Calu3 (cell line): Measurements from ENCODE around the gene PARD3. TPM values are rescaled to one million over a fixed set of nuclear protein-coding genes. Genes with fewer than 3 reads are reported as not detected.

Experiments used
- BruUV-seq: library from RNA; stranded (reverse); fragments of 400-500 nt; replicated peaks from 2 replicates; lab custom pipeline; 2021; lab: Mats Ljungman, UMichigan
- CTCF ChIA-PET: fragments of 300-600 bp; sonication (Branson Sonifier 250); formaldehyde crosslinking; loops from one replicate; lab custom pipeline; 2022; ENCODE audit warnings: antibody characterized with exemption; lab: Charles Lee
- DNase-seq: peaks from one replicate; pipeline ENCODE4 v3.0.0; 2022
- H3K27ac Mint-ChIP-seq: one replicate; pipeline ENCODE4 v1.8.0; 2022; ENCODE audit warnings: mixed read lengths; ENCODE audit not compliant: unreplicated experiment
- H3K27me3 Mint-ChIP-seq: one replicate; pipeline ENCODE4 v1.8.0; 2022; ENCODE audit warnings: mixed read lengths; ENCODE audit not compliant: unreplicated experiment
- H3K36me3 Mint-ChIP-seq: one replicate; pipeline ENCODE4 v1.8.0; 2022; ENCODE audit warnings: mild to moderate bottlenecking, moderate library complexity, mixed read lengths; ENCODE audit not compliant: insufficient read depth, unreplicated experiment
- H3K4me1 Mint-ChIP-seq: one replicate; pipeline ENCODE4 v1.8.0; 2022; ENCODE audit warnings: mild to moderate bottlenecking, low read depth, mixed read lengths; ENCODE audit not compliant: unreplicated experiment
- H3K4me3 Mint-ChIP-seq: one replicate; pipeline ENCODE4 v1.8.0; 2022; ENCODE audit warnings: mild to moderate bottlenecking, low read depth, moderate library complexity, mixed read lengths; ENCODE audit not compliant: unreplicated experiment
- H3K9me3 Mint-ChIP-seq: one replicate; pipeline ENCODE4 v1.8.0; 2022; ENCODE audit warnings: low read depth, mixed read lengths; ENCODE audit not compliant: unreplicated experiment
- CTCF ChIP-seq: fragments of 200-600 bp; IDR thresholded peaks from one replicate; pipeline ENCODE4 v1.8.0; 2022; ENCODE audit warnings: antibody characterized with exemption; ENCODE audit not compliant: unreplicated experiment
- intact Hi-C: fragments of 100-400 bp; cut with micrococcal nuclease; formaldehyde crosslinking; loops from one replicate; pipeline ENCODE4 v1.10.0; 2022; ENCODE audit not compliant: unreplicated experiment
- total RNA-seq: library from RNA; stranded (reverse); gene quantifications from 2 replicates; pipeline ENCODE4 v1.2.3, GENCODE V29; 2022

PARD3 gene
- total RNA-seq, 1 experiment from 2014 or later = 62.4 TPM

- H3K4me3 Mint-ChIP-seq = no peak overlapping the region
- peaks cover 4% of the 10 kb centered on the region for H3K36me3 Mint-ChIP-seq
- no TSS peak for BruUV-seq
- no peak overlapping the region for H3K27ac Mint-ChIP-seq
- H3K4me1 Mint-ChIP-seq = peaks cover 40% of the 10 kb centered on the region
- H3K9me3 Mint-ChIP-seq = no peaks in the 10 kb centered on the region
- intact Hi-C loops = loop anchor here (5.0 kb wide), 1 partner anchor 35 kb away; no protein-coding TSS in a partner anchor
- DNase-seq = peak; percentile 12
- CTCF ChIA-PET = no interaction called here
- H3K27me3 Mint-ChIP-seq = no peaks in the 10 kb centered on the region
- no peak for TF ChIP-seq CTCF
Observed at GRCh38 chr10:34802692-34803091, 12.4 kb downstream of the PARD3 start.

GRCh38 chr10:34801097-34801733, 13.9 kb downstream of the PARD3 start:
- H3K36me3 Mint-ChIP-seq = peaks cover 4% of the 10 kb centered on the region
- no peaks in the 10 kb centered on the region for H3K27me3 Mint-ChIP-seq
- no peaks in the 10 kb centered on the region for H3K9me3 Mint-ChIP-seq
- CTCF ChIA-PET = no interaction called here
- intact Hi-C loops = loop anchor here (5.0 kb wide), 1 partner anchor 34 kb away; no protein-coding TSS in a partner anchor
- TF ChIP-seq CTCF = no peak
- BruUV-seq = no TSS peak
- peaks cover 44% of the 10 kb centered on the region for H3K4me1 Mint-ChIP-seq
- no peak overlapping the region for H3K4me3 Mint-ChIP-seq
- H3K27ac Mint-ChIP-seq = no peak overlapping the region
- no peak for DNase-seq

GRCh38 chr10:34800624-34801023, 14.5 kb downstream of the PARD3 start:
- Mint-ChIP-seq H3K27me3 (no peaks in the 10 kb centered on the region), H3K27ac (no peak overlapping the region), H3K36me3 (peaks cover 4% of the 10 kb centered on the region), H3K4me3 (no peak overlapping the region), H3K9me3 (no peaks in the 10 kb centered on the region), H3K4me1 (peaks cover 44% of the 10 kb centered on the region)
- no peak for TF ChIP-seq CTCF
- DNase-seq = no peak
- intact Hi-C loops = loop anchor here (5.0 kb wide), 1 partner anchor 33 kb away; no protein-coding TSS in a partner anchor
- CTCF ChIA-PET = no interaction called here
- BruUV-seq = no TSS peak

GRCh38 chr10:34798654-34799053, 16.4 kb downstream of the PARD3 start:
- no peak overlapping the region for H3K27ac Mint-ChIP-seq
- H3K4me1 Mint-ChIP-seq = peaks cover 32% of the 10 kb centered on the region
- no peaks in the 10 kb centered on the region for H3K9me3 Mint-ChIP-seq
- no peaks in the 10 kb centered on the region for H3K36me3 Mint-ChIP-seq
- intact Hi-C loops = no loop called here
- H3K4me3 Mint-ChIP-seq = no peak overlapping the region
- TF ChIP-seq CTCF = no peak
- no peaks in the 10 kb centered on the region for H3K27me3 Mint-ChIP-seq
- BruUV-seq = no TSS peak
- CTCF ChIA-PET = interaction anchor here (1.2 kb wide), 1 partner anchor 9 kb away, joined by 5 read pairs; no protein-coding TSS in a partner anchor
- DNase-seq = no peak
